Measurements from ENCODE around the gene ZC2HC1C. TPM values are rescaled to one million over a fixed set of nuclear protein-coding genes. Genes with fewer than 3 reads are reported as not detected.

ZC2HC1C gene
- polyA plus RNA-seq, 2 of the 4 experiments (the other 2 are of a cell fraction): 2.7 to 3.9 TPM

- no peak overlapping the region for H3K4me2 ChIP-seq
- WGBS (ENCODE audit: missing lambda C conversion rate): 67% methylated on average over 5 of the region's 5 CpGs
- CTCF ChIA-PET: interaction anchor here (0.6 to 13.1 kb wide), 7 partner anchors 10 to 469 kb away, joined by 3 to 148 read pairs (median 5); partner anchors contain the start of genes ACYP1 and ZC2HC1C
- TF ChIP-seq RAD21 (conservative IDR thresholded peaks at IDR 0.05 in 1 of 2, IDR thresholded peaks at IDR 0.05 in 1 of 2) (peak in 1 of 2 experiments; percentile 38; a peak in 2 of 5 replicates), CTCF (IDR thresholded peaks at IDR 0.05) (peak; percentile 33; the same call in 2 of the 3 replicates), ZNF302 (CRISPR knock-in tag; IDR thresholded peaks at IDR 0.05) (no peak)
- no peaks in the 10 kb centered on the region for H3K9me3 ChIP-seq
- DNase-seq (ENCODE audit: low read depth in 1 of 2, low spot score in 1 of 2): no peak
- no peak for FAIRE-seq
- POLR2A ChIA-PET: no interaction called here
- no peaks in the 10 kb centered on the region for H3K4me1 ChIP-seq
- peak; percentile 59 to 66; a peak in 3 of 6 replicates for ATAC-seq
- no peak overlapping the region for H3K4me3 ChIP-seq
- H3K27ac ChIP-seq: no peak overlapping the region
Measured at GRCh38 chr14:75084513-75084912, 15.1 kb downstream of the ZC2HC1C start.

GRCh38 chr14:75088153-75088552, 18.7 kb downstream of the ZC2HC1C start:
- no peak overlapping the region for H3K4me3 ChIP-seq
- H3K9me3 ChIP-seq: no peaks in the 10 kb centered on the region
- ChIA-PET CTCF (interaction anchor here (0.5 to 13.1 kb wide), 73 partner anchors 9 to 482 kb away, joined by 3 to 148 read pairs (median 6); partner anchors contain the start of genes ACYP1, EIF2B2, MLH3 and PGF), POLR2A (interaction anchor here (1.3 to 1.4 kb wide), 2 partner anchors 19 to 207 kb away, joined by 3 to 6 read pairs; partner anchors contain the start of gene ZC2HC1C)
- DNase-seq (ENCODE audit: low read depth in 1 of 2, low spot score in 1 of 2) (no peak), FAIRE-seq (no peak), ATAC-seq (peak in 1 of 2 experiments; percentile 40; a peak in 3 of 6 replicates)
- no peaks in the 10 kb centered on the region for H3K4me1 ChIP-seq
- WGBS (ENCODE audit: missing lambda C conversion rate): 54% methylated on average over 2 of the region's 2 CpGs
- H3K27ac ChIP-seq: no peak overlapping the region
- TF ChIP-seq MAFK (IDR thresholded peaks at IDR 0.05; ENCODE audit: partially characterized antibody) (peak; percentile 63), NR3C1 (IDR thresholded peaks at IDR 0.05) (no peak), TP53 (CRISPR knock-in tag; IDR thresholded peaks at IDR 0.05) (no peak)
- no peak overlapping the region for H3K4me2 ChIP-seq

GRCh38 chr14:75088566-75089373, 19.3 kb downstream of the ZC2HC1C start:
- ChIA-PET POLR2A (interaction anchor here (1.3 to 1.4 kb wide), 2 partner anchors 19 to 207 kb away, joined by 3 to 6 read pairs; partner anchors contain the start of gene ZC2HC1C), CTCF (interaction anchor here (0.6 to 13.1 kb wide), 78 partner anchors 8 to 483 kb away, joined by 3 to 148 read pairs (median 6); partner anchors contain the start of genes ACYP1, EIF2B2, MLH3 and PGF)
- Histone ChIP-seq H3K4me3 (no peak overlapping the region), H3K4me1 (no peaks in the 10 kb centered on the region), H3K4me2 (no peak overlapping the region), H3K27ac (no peak overlapping the region), H3K9me3 (no peaks in the 10 kb centered on the region)
- TF ChIP-seq SMC3 (IDR thresholded peaks at IDR 0.05): peak; percentile 65
- TF ChIP-seq RARB (CRISPR knock-in tag; IDR thresholded peaks at IDR 0.05): no peak
- peak; percentile 86 for TF ChIP-seq CTCF (IDR thresholded peaks at IDR 0.05)
- TF ChIP-seq RAD21 (conservative IDR thresholded peaks at IDR 0.05 in 1 of 2, IDR thresholded peaks at IDR 0.05 in 1 of 2): peak; percentile 84 to 93
- 53% methylated on average over 7 of the region's 7 CpGs for WGBS (ENCODE audit: missing lambda C conversion rate)
- DNase-seq (ENCODE audit: low read depth in 1 of 2, low spot score in 1 of 2) (peak; percentile 43 to 63), ATAC-seq (peak; percentile 90 to 94), FAIRE-seq (no peak)

GRCh38 chr14:75090353-75090752, 20.9 kb downstream of the ZC2HC1C start:
- no peak for DNase-seq (ENCODE audit: low read depth in 1 of 2, low spot score in 1 of 2)
- CTCF ChIA-PET: interaction anchor here (0.7 to 13.1 kb wide), 10 partner anchors 11 to 231 kb away, joined by 3 to 148 read pairs (median 8); partner anchors contain the start of gene EIF2B2
- H3K4me1 ChIP-seq: no peaks in the 10 kb centered on the region
- no peaks in the 10 kb centered on the region for H3K9me3 ChIP-seq
- no peak overlapping the region for H3K4me3 ChIP-seq
- no peak overlapping the region for H3K4me2 ChIP-seq
- no peak for ATAC-seq
- WGBS (ENCODE audit: missing lambda C conversion rate): 77% methylated on average over 3 of the region's 3 CpGs
- TF ChIP-seq NFE2L2 (conservative IDR thresholded peaks at IDR 0.05; ENCODE audit: low read length) (no peak), BHLHE40 (IDR thresholded peaks at IDR 0.05; ENCODE audit: low read depth, low read length) (no peak), FOSL2 (IDR thresholded peaks at IDR 0.05) (no peak), FOSL2 (CRISPR knock-in tag; IDR thresholded peaks at IDR 0.05) (no peak), FOXS1 (CRISPR knock-in tag; IDR thresholded peaks at IDR 0.05) (no peak), CBX2 (IDR thresholded peaks at IDR 0.05; ENCODE audit: borderline replicate concordance, low read depth) (no peak), MAFK (IDR thresholded peaks at IDR 0.05; ENCODE audit: partially characterized antibody) (no peak), NR3C1 (IDR thresholded peaks at IDR 0.05) (no peak), ZFP36 (IDR thresholded peaks at IDR 0.05; ENCODE audit: borderline replicate concordance, partially characterized antibody) (no peak), MAX (IDR thresholded peaks at IDR 0.05) (no peak), KDM1A (IDR thresholded peaks at IDR 0.05; ENCODE audit: low read depth) (no peak), KDM5A (IDR thresholded peaks at IDR 0.05) (no peak)
- no peak for FAIRE-seq
- H3K27ac ChIP-seq: no peak overlapping the region
- POLR2A ChIA-PET: no interaction called here
